GM19043 (cell line): ENCODE results near the gene LIPC.

Experiments used
- ATAC-seq: cut with Tn5 transposase; IDR thresholded peaks from one replicate; pipeline ENCODE4 v1.9.1; 2021; ENCODE audit warnings: low read depth; ENCODE audit not compliant: unreplicated experiment

The LIPC gene

GRCh38 chr15:58404722-58405121 is 27.1 kb upstream of the LIPC start:
- ATAC-seq: no peak

- no peak for ATAC-seq
Observed at GRCh38 chr15:58405865-58406264, 25.9 kb upstream of the LIPC start.

GRCh38 chr15:58406811-58407210 is 25.0 kb upstream of the LIPC start:
- ATAC-seq: no peak

GRCh38 chr15:58407236-58407775 is 24.5 kb upstream of the LIPC start:
- ATAC-seq: no peak

DNA sequence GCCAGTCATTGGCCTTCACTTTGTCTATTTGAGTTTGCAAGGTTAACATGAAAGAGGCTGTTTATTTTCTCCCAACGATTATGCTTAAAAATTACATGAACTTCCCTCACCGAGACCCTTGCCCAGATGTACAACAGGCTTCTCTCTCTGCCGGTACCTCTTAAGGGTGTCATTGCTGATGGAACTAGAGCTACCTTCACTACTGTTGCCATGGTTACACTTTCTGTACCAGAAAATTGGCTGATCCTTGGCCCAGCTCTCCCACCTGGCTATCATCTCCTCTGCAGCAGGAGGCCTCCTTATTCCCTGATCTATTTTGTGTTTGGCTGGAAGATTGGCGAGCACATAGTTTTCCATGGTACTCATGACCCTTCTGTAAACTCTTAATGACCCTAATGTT is 24.0 kb upstream of the LIPC start:
- ATAC-seq: no peak

DNA sequence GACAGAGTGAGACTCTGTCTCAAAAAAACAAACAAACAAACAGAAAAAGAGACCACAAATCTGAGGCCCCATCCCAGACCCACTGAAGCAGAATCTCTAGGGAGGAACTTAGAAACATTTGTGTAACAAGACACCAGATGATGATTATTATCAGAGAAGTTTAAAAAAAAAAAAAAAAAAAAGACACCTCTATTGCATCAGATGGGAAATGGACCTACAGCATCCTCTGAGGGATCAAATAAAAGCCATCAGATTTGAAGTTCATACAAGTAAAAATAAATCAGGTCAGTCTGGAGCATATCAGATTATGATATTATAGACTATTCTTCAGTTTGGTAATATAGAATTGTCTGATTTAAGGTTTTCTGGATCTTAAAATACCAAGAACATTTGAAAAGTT is 21.9 kb upstream of the LIPC start:
- no peak for ATAC-seq

DNA sequence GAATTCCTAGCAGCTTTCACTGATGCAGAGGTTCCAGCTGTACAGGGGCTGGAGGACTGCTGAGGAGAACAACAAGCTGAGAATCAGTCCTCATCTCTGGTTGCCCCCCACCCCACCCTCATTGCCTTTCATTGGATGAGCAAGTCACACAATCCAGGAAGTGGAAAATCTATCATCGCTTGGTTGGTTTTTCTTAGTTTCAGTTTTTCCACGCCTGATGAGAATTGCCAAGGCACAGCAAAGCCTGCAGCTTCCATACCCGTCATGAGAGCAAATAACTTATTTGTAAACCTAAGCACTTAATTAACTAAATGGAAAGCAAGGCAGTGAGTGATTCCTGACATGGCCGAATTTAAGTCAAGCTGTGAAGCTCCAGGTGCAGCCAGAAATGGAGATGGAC is 21.4 kb upstream of the LIPC start:
- ATAC-seq: no peak

- no peak for ATAC-seq
Observed at GRCh38 chr15:58413253-58413652, 18.5 kb upstream of the LIPC start.

DNA sequence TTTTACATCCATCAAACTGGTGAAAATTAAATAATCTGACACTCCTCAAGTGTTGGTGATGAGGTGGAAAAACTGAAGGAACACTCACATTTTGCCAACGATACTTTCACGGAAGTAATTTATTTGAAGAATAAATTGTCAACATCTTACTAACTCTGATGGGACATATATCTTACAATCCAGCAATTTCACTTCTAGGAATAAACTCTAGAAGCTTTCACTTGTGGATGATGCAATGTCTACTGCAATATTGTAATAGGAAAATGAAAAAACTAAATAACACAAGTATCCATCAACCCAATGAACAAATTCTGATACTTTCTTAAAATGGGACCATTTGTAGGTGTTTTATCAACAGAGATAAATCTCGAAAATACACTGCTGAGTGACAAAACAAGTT is 16.2 kb upstream of the LIPC start:
- ATAC-seq: no peak

DNA sequence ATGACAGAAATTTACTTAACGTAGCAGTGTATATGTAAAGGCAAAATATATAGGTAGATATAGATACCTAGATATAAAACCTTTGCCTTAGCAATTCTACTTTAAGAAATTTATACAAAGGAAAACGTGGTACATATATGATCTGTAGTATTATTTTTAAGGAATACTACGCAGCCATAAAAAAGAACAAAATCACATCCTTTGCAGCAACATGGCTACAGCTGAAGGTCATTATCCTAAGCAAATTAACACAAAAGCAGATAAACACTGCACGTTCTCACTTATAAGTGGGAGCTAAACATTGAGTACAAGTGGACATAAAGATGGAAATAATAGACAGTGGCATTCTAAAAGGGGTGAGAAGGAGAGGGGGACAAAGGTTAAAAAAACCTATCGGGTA is 14.8 kb upstream of the LIPC start:
- no peak for ATAC-seq

GRCh38 chr15:58418135-58418534 is 13.7 kb upstream of the LIPC start:
- ATAC-seq: no peak

DNA sequence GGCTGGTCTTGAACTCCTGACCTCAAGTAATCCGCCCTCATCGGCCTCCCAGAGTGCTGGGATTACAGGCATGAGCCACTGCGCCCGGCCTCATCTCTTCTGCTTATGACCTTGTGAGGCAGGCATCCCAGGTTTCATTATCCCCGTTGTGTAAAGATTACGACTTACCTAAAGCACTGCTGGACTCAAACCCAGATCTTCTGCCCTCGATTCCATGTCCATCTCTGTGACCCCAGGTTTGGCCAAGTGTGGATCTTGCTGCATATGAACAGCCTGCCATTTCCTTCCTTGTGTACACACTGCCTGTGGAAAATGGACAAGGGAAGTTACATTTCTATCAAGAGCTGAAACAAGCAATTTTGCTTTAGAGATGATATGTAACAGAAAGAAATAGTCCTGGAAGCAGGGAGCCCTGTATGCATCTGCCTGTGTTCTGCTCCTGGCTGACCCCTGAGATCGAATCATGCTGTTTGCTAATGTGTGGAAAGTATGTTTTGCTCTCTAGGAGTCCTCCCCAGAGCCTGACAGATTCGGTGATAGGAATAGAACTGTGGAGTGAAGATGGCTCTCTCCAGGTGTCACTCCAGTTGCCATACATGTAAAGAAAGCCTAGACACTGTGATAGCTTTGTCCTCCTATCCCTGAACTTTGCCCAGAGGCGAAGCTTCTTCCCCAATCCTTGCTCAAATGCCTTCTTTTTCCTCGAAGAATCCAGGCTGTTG is 11.8 kb upstream of the LIPC start:
- ATAC-seq: no peak

- no peak for ATAC-seq
Observed at GRCh38 chr15:58420579-58421043, 11.2 kb upstream of the LIPC start.

DNA sequence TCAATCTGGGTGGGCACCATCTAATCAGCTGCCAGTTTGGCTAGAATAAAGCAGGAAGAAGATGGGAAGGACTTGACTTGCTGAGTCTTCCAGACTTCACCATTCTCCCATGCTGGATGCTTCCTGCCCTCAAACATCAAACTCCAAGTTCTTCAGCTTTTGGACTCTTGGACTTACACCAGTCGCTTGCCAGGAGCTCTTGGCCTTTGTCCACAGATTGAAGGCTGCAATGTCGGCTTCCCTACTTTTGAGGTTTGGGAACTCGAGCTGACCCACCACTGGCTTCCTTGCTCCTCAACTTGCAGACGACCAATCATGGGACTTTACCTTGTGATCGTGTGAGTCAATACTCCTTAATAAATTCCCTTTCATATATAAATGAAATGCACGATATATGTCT is 8.6 kb upstream of the LIPC start:
- no peak for ATAC-seq

DNA sequence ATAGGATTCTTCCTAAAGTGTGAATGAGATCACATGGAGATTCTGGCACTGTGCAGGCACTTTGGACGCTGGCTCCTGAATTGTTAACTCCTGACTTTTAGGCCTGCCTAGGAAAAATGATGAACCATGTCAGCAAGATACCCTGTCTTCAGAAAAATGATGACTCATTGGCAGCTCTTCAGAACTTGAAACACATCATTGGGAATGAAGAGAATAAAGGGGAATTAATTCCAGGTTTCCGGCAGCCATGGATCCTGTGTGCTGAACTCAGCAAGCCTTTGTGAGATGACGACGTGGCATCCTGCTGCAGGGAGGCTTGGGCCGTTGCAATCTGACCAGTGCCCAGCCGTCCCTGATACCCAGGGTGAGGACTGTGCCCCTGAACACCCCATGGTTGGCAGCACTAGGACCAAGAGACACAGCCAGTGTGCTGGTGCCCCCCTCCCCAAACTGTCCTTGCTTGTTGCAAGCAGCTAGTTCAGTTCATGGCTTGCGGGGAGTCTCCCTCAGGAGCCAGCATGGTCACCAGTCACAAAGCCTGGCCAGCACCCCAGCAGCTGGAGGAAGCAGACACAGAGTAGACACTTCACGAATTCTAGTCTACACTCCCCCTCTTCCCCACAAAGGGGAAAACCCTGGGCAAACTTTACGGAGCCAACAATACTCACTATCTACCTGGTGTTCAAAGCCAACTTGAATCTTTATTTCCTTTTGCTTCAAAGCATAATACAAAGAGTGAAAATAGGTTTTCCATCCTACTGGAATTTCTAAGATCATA is 7.8 kb upstream of the LIPC start:
- ATAC-seq: no peak

DNA sequence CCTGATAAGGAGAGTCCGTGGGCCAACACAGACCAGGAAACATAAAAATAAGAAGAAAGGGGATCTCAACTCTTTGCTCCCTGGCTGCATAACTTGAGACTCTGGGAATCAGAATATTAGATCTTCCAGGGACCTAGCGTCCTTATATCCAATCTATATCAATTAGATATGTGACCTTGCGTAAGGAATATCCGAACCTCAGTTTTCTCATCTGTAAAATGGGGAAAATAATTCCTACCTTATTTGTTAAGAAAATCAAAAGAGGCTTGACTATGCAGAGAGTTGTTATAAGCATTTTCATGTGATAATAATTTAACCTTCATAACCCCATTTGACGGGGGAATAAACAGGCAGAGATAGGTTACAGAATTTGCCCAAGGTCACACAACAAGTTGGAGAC is 7.1 kb upstream of the LIPC start:
- no peak for ATAC-seq

- no peak for ATAC-seq
Observed at GRCh38 chr15:58425185-58425584, 6.6 kb upstream of the LIPC start.

- no peak for ATAC-seq
Observed at GRCh38 chr15:58425834-58426233, 6.0 kb upstream of the LIPC start.

DNA sequence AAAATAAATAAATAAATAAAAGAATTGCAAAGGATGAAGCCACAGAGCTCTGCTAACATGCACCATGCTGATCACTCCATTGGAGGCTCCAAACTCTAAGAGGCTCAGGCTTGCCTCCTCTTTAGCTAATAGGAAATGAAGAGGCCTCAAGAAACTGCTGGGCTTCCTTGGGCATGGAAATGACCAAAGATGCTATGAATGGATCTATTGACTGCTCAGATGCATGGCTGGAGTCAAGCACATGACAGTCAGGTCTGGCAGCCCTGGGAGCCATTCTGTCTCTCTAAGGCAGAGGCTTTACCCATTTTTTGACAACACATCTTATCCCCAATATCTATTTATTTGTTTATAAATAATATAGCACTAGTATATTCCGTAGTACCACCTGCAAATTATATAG is 5.3 kb upstream of the LIPC start:
- no peak for ATAC-seq

DNA sequence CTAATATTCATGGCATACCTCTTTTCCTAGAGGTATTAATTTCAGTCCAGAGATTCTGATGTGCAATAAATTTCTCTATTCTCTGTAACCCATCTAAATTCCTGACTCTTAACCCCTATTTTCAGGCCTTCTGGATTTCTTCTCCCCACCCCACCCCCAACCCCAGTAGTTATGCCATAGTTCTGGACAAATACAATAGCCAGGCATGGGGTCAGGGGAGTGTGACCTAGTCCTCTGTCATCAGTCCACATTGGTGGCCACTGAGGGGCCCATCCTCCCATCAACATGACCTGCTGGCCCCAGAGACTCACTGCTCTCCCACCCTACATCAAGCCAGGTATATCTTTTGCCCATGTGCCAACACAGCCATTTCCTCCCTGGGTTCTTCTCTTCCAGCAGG is 3.8 kb upstream of the LIPC start:
- ATAC-seq: no peak

DNA sequence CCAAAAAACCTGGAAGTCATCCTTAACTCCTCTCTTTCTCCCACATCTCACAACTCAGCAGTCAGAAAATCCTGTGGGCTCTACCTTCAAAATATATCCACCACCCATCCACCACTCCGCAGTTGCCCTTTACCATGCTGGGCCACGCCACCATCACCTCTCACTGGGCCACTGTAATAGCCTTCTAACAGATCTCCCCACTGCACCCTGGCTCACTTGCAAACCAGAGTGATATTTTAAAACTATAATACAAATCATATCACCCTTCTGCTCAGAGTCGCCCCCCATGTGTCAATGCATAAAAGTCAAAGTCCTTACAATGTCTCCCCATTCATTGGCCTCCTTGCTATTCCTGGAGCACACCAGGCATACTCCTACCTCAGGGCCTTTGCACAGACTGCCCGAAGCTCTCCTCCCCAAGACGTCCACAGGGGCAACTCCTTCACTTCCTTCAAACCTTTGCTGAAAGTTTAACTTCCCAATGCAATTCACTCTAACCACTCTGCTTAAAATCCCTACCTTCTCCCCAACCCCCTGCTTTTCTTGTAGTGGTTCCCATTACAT is 1.5 kb upstream of the LIPC start:
- no peak for ATAC-seq

DNA sequence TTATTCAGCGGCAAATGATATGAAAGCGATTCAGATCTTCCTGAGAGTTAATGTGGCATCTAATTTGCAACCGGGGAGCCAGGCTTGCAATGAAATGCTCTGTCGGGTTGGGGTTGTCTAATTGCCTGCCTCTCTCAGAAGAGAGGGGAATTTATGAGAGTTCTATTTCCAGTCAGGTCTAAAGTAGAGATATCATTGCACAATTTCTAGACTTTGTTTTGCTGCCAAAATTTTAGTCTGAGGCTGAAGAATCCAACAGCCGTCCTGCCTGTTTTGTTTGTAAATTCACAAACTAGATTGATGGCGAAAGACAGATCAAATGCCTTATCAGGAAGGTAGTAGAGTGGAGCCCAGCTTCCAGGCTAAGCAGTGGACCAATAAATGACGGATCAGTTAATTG is 610 bp downstream of the LIPC start:
- no peak for ATAC-seq
